HepG2 (cell line): ENCODE measurements around the gene CFAP300. TPM values are rescaled to one million over a fixed set of nuclear protein-coding genes. Genes with fewer than 3 reads are reported as not detected.

Source experiments
- ATM ChIP-seq: fragments of 450-650 bp; IDR thresholded peaks from 2 replicates; pipeline ENCODE4 v1.7.1; 2017; ENCODE audit warnings: mild to moderate bottlenecking, borderline replicate concordance
- BCL6 ChIP-seq: IDR thresholded peaks from 2 replicates; pipeline ENCODE4 v1.6.1; 2016; ENCODE audit warnings: missing genetic modification reagents, missing compliant biosample characterization
- BRCA1 ChIP-seq: sonication (generic); formaldehyde crosslinking; IDR thresholded peaks from 2 replicates; pipeline ENCODE4 v1.4.0; 2020; ENCODE audit warnings: missing genetic modification reagents
- DPF2 ChIP-seq: sonication (generic); formaldehyde crosslinking; IDR thresholded peaks from 2 replicates; pipeline ENCODE4 v1.4.0; 2020; ENCODE audit warnings: mild to moderate bottlenecking, low read depth, missing genetic modification reagents, borderline replicate concordance
- E2F5 ChIP-seq: sonication (generic); formaldehyde crosslinking; conservative IDR thresholded peaks from 2 replicates; pipeline ENCODE4 v1.4.0; 2020; ENCODE audit warnings: missing genetic modification reagents
- EED ChIP-seq: sonication (generic); formaldehyde crosslinking; IDR thresholded peaks from 2 replicates; pipeline ENCODE4 v1.5.0; 2020; ENCODE audit warnings: mild to moderate bottlenecking, missing genetic modification reagents
- ELF3 ChIP-seq: IDR thresholded peaks from 2 replicates; pipeline ENCODE4 v1.6.1; 2016; ENCODE audit warnings: missing genetic modification reagents, missing compliant biosample characterization
- GPN1 ChIP-seq: sonication (generic); formaldehyde crosslinking; IDR thresholded peaks from 2 replicates; pipeline ENCODE4 v1.5.1; 2020; ENCODE audit warnings: missing genetic modification reagents, borderline replicate concordance
- HMGA1 ChIP-seq: sonication (generic); formaldehyde crosslinking; conservative IDR thresholded peaks from 2 replicates; pipeline ENCODE4 v1.4.0; 2020; ENCODE audit warnings: missing genetic modification reagents
- HNRNPLL ChIP-seq: fragments of 200-400 bp; formaldehyde crosslinking; IDR thresholded peaks from 2 replicates; pipeline ENCODE4 v1.6.1; 2017; ENCODE audit warnings: mild to moderate bottlenecking, low read depth, low read length; ENCODE audit not compliant: poor library complexity, severe bottlenecking
- KDM5A ChIP-seq: fragments of 200-600 bp; sonication (generic); IDR thresholded peaks from 2 replicates; pipeline ENCODE4 v1.7.0; 2018; ENCODE audit warnings: antibody characterized with exemption, mild to moderate bottlenecking, low read length, borderline replicate concordance
- NR1H2 ChIP-seq: sonication (generic); formaldehyde crosslinking; IDR thresholded peaks from 2 replicates; pipeline ENCODE4 v1.8.1; 2022; ENCODE audit warnings: low read depth, missing genetic modification reagents, borderline replicate concordance
- PAF1 ChIP-seq: IDR thresholded peaks from 2 replicates; pipeline ENCODE4 v1.6.1; 2016; ENCODE audit warnings: missing genetic modification reagents, missing compliant biosample characterization
- PCBP1 ChIP-seq: fragments of 200-400 bp; formaldehyde crosslinking; IDR thresholded peaks from 2 replicates; pipeline ENCODE4 v1.6.1; 2017; ENCODE audit warnings: mild to moderate bottlenecking, low read depth, low read length, borderline replicate concordance
- REL ChIP-seq: sonication (generic); formaldehyde crosslinking; conservative IDR thresholded peaks from 2 replicates; pipeline ENCODE4 v1.8.0; 2022; ENCODE audit warnings: mild to moderate bottlenecking, missing genetic modification reagents, moderate library complexity
- SNAPC2 ChIP-seq: sonication (generic); formaldehyde crosslinking; IDR thresholded peaks from 2 replicates; pipeline ENCODE4 v1.8.1; 2022; ENCODE audit warnings: mild to moderate bottlenecking, missing genetic modification reagents
- STAG1 ChIP-seq: sonication (generic); formaldehyde crosslinking; IDR thresholded peaks from 2 replicates; pipeline ENCODE4 v1.4.0; 2020; ENCODE audit warnings: missing genetic modification reagents
- TFE3 ChIP-seq: IDR thresholded peaks from 2 replicates; pipeline ENCODE4 v1.6.1; 2016
- ZC3H4 ChIP-seq: sonication (generic); formaldehyde crosslinking; IDR thresholded peaks from 2 replicates; pipeline ENCODE4 v1.4.0; 2020; ENCODE audit warnings: missing genetic modification reagents, borderline replicate concordance
- ZFP41 ChIP-seq: sonication (generic); formaldehyde crosslinking; IDR thresholded peaks from 2 replicates; pipeline ENCODE4 v1.4.0; 2020; ENCODE audit warnings: mild to moderate bottlenecking, missing genetic modification reagents, borderline replicate concordance
- ZFY ChIP-seq: sonication (generic); formaldehyde crosslinking; IDR thresholded peaks from 2 replicates; pipeline ENCODE4 v1.4.0; 2020; ENCODE audit warnings: missing genetic modification reagents
- ZNF101 ChIP-seq: sonication (generic); formaldehyde crosslinking; IDR thresholded peaks from 2 replicates; pipeline ENCODE4 v1.4.0; 2020; ENCODE audit warnings: mild to moderate bottlenecking, low read depth, missing genetic modification reagents, borderline replicate concordance
- ZNF251 ChIP-seq: sonication (generic); formaldehyde crosslinking; IDR thresholded peaks from 2 replicates; pipeline ENCODE4 v1.9.0; 2021; ENCODE audit warnings: mild to moderate bottlenecking, missing genetic modification reagents
- ZNF557 ChIP-seq: sonication (generic); formaldehyde crosslinking; IDR thresholded peaks from 2 replicates; pipeline ENCODE4 v1.4.0; 2020; ENCODE audit warnings: missing genetic modification reagents
- ZNF724P ChIP-seq: sonication (generic); formaldehyde crosslinking; IDR thresholded peaks from 2 replicates; pipeline ENCODE4 v1.8.0; 2022; ENCODE audit warnings: missing genetic modification reagents, borderline replicate concordance
- ZNF816 ChIP-seq: sonication (generic); formaldehyde crosslinking; IDR thresholded peaks from 2 replicates; pipeline ENCODE4 v1.8.0; 2022; ENCODE audit warnings: missing genetic modification reagents, mild to moderate bottlenecking, borderline replicate concordance
- ZSCAN5A ChIP-seq: sonication (generic); formaldehyde crosslinking; IDR thresholded peaks from 2 replicates; pipeline ENCODE4 v1.8.0; 2022; ENCODE audit warnings: mild to moderate bottlenecking, missing genetic modification reagents, borderline replicate concordance
- polyA plus RNA-seq, 8 experiments: library from polyadenylated mRNA; depleted of rRNA in 3 of 8; stranded (reverse) in 7 of 8; unstranded in 1 of 8; fragments of >200 nt; fragmentation: Illumina TruSeq in 4 of 8; extraction: Trizol in 4 of 8; gene quantifications; 2 replicates each; pipeline versions ENCODE4 v1.2.1 to v1.2.3, GENCODE V29; 2011 to 2016; ENCODE audit warnings: low read depth in 4 of 8, missing spikeins in 1 of 8, mixed read lengths in 1 of 8; ENCODE audit not compliant: insufficient read depth in 1 of 8
- total RNA-seq, 5 experiments: library from RNA; depleted of rRNA; stranded (reverse); fragments of >200 nt; fragmentation: Illumina TruSeq; extraction: Trizol; gene quantifications; 2 replicates each; pipeline ENCODE4 v1.2.3, GENCODE V29; 2016; ENCODE audit warnings: low read depth in 1 of 5

CFAP300 gene
- total and polyA plus RNA-seq, 2 of the 13 experiments (the other 11 are each of a cell fraction or from before 2014, with no cell fraction given): not detected

GRCh38 chr11:102006835-102007566 lies 40.2 kb upstream of the CFAP300 start (continued):
- TF ChIP-seq HMGA1 (CRISPR knock-in tag): no peak
- no peak for TF ChIP-seq ZFP41 (CRISPR knock-in tag)
- no peak for TF ChIP-seq ZNF557 (CRISPR knock-in tag)
- no peak for TF ChIP-seq ZNF724P (CRISPR knock-in tag)
- TF ChIP-seq EED (CRISPR knock-in tag): no peak
- no peak for TF ChIP-seq HNRNPLL
- TF ChIP-seq ZNF816 (CRISPR knock-in tag): no peak
- TF ChIP-seq REL (CRISPR knock-in tag): no peak
- TF ChIP-seq ZNF101 (CRISPR knock-in tag): no peak
- no peak for TF ChIP-seq E2F5
- no peak for TF ChIP-seq ZSCAN5A (CRISPR knock-in tag)
- TF ChIP-seq NR1H2 (CRISPR knock-in tag): no peak
- no peak for TF ChIP-seq ATM
- TF ChIP-seq STAG1 (CRISPR knock-in tag): no peak
- no peak for TF ChIP-seq PCBP1
- TF ChIP-seq BCL6: peak; percentile 86
- no peak for TF ChIP-seq TFE3 (CRISPR knock-in tag)
- TF ChIP-seq PAF1: no peak
- no peak for TF ChIP-seq SNAPC2 (CRISPR knock-in tag)
- TF ChIP-seq DPF2 (CRISPR knock-in tag): peak; percentile 46; the same call in 1 of the 2 replicates
- no peak for TF ChIP-seq ZC3H4
- TF ChIP-seq KDM5A: no peak
- TF ChIP-seq ZNF251 (CRISPR knock-in tag): no peak
- TF ChIP-seq ZFY (CRISPR knock-in tag): no peak
- no peak for TF ChIP-seq GPN1 (CRISPR knock-in tag)
- TF ChIP-seq ELF3 (CRISPR knock-in tag): peak; percentile 68
- TF ChIP-seq BRCA1 (CRISPR knock-in tag): no peak
